Fibroblast of peridontal ligament (primary cell): ENCODE data around the gene BOC.

Experiments
- DNase-seq: peaks from one replicate; pipeline ENCODE4 v3.0.0-alpha.2; 2010; ENCODE audit errors: extremely low read depth

The BOC gene

GRCh38 chr3:113286524-113286923, 75.2 kb downstream of the BOC start:
- DNase-seq, result no peak

GRCh38 chr3:113287111-113287802, 75.9 kb downstream of the BOC start:
- peak; percentile 82 for DNase-seq

GRCh38 chr3:113287803-113288648, 76.7 kb downstream of the BOC start:
- DNase-seq, result peak; percentile 86

GRCh38 chr3:113288881-113289280, 77.5 kb downstream of the BOC start:
- DNase-seq, result no peak

GRCh38 chr3:113291572-113291971, 80.2 kb downstream of the BOC start:
- no peak for DNase-seq

- no peak for DNase-seq
Measured at GRCh38 chr3:113292933-113293332, 81.6 kb downstream of the BOC start.

- DNase-seq, result no peak
Measured at GRCh38 chr3:113293348-113293747, 82.0 kb downstream of the BOC start.

- DNase-seq, result no peak
Measured at GRCh38 chr3:113295463-113295862, 84.1 kb downstream of the BOC start.

GRCh38 chr3:113297287-113297686, 85.9 kb downstream of the BOC start:
- no peak for DNase-seq

GRCh38 chr3:113297841-113298240, 86.5 kb downstream of the BOC start:
- no peak for DNase-seq

GRCh38 chr3:113300596-113300995, 89.2 kb downstream of the BOC start:
- DNase-seq, result no peak

GRCh38 chr3:113304102-113304501, 92.7 kb downstream of the BOC start:
- DNase-seq, result peak; percentile 2

GRCh38 chr3:113304856-113305540, 93.6 kb downstream of the BOC start:
- peak; percentile 20 for DNase-seq

- no peak for DNase-seq
Measured at GRCh38 chr3:113310960-113311359, 99.6 kb downstream of the BOC start.

- no peak for DNase-seq
Measured at GRCh38 chr3:113312416-113312815, 101.1 kb downstream of the BOC start.

- no peak for DNase-seq
Measured at GRCh38 chr3:113314923-113315322, 103.6 kb downstream of the BOC start.

GRCh38 chr3:113329757-113330156, 118.4 kb downstream of the BOC start:
- peak; percentile 86 for DNase-seq

GRCh38 chr3:113330742-113331141, 119.4 kb downstream of the BOC start:
- no peak for DNase-seq

- no peak for DNase-seq
Measured at GRCh38 chr3:113331187-113331586, 119.8 kb downstream of the BOC start.
